HG02763 (cell line): ENCODE measurements around the gene CD2AP.

Experiments used
- ATAC-seq: cut with Tn5 transposase; IDR thresholded peaks from one replicate; pipeline ENCODE4 v1.9.1; 2021; ENCODE audit warnings: mild to moderate bottlenecking, moderate library complexity; ENCODE audit not compliant: unreplicated experiment

CD2AP gene

GRCh38 chr6:47495207-47495606, 17.6 kb downstream of the CD2AP start:
- no peak for ATAC-seq

GRCh38 chr6:47495954-47496545, 18.5 kb downstream of the CD2AP start:
- no peak for ATAC-seq

GRCh38 chr6:47496935-47497579, 19.5 kb downstream of the CD2AP start:
- no peak for ATAC-seq

GRCh38 chr6:47502920-47503319, 25.3 kb downstream of the CD2AP start:
- ATAC-seq = no peak

- ATAC-seq = no peak
Measured at GRCh38 chr6:47509937-47510336, 32.3 kb downstream of the CD2AP start.

- no peak for ATAC-seq
Measured at GRCh38 chr6:47512872-47513271, 35.3 kb downstream of the CD2AP start.

GRCh38 chr6:47519279-47519678, 41.7 kb downstream of the CD2AP start:
- no peak for ATAC-seq

- ATAC-seq = no peak
Measured at GRCh38 chr6:47520282-47520681, 42.7 kb downstream of the CD2AP start.

GRCh38 chr6:47521961-47522360, 44.4 kb downstream of the CD2AP start:
- no peak for ATAC-seq

GRCh38 chr6:47524136-47524845, 46.7 kb downstream of the CD2AP start:
- ATAC-seq = no peak

GRCh38 chr6:47525330-47526057, 47.9 kb downstream of the CD2AP start:
- no peak for ATAC-seq

GRCh38 chr6:47527274-47527673, 49.7 kb downstream of the CD2AP start:
- ATAC-seq = no peak

GRCh38 chr6:47529734-47530133, 52.1 kb downstream of the CD2AP start:
- no peak for ATAC-seq

GRCh38 chr6:47532981-47533585, 55.5 kb downstream of the CD2AP start:
- no peak for ATAC-seq

GRCh38 chr6:47534063-47534462, 56.5 kb downstream of the CD2AP start:
- ATAC-seq = no peak

- no peak for ATAC-seq
Measured at GRCh38 chr6:47535316-47536225, 58.0 kb downstream of the CD2AP start.

GRCh38 chr6:47536816-47537401, 59.3 kb downstream of the CD2AP start:
- no peak for ATAC-seq

GRCh38 chr6:47545223-47545622, 67.6 kb downstream of the CD2AP start:
- no peak for ATAC-seq

- no peak for ATAC-seq
Measured at GRCh38 chr6:47551670-47552069, 74.1 kb downstream of the CD2AP start.

GRCh38 chr6:47552319-47552718, 74.7 kb downstream of the CD2AP start:
- ATAC-seq = no peak
